SHP77 (cell line): ENCODE measurements around the gene ZNF331.

Source experiments
- DNase-seq, 2 experiments: peaks; one replicate each; lab custom pipeline; 2025; lab: John Stamatoyannopoulos, UW

The ZNF331 gene

GRCh38 chr19:53571339-53571738 is 33.4 kb downstream of the ZNF331 start:
- DNase-seq = no peak

- no peak for DNase-seq
Measured at GRCh38 chr19:53576941-53577653, 39.2 kb downstream of the ZNF331 start.

- DNase-seq = no peak
Measured at GRCh38 chr19:53577968-53578367, 40.0 kb downstream of the ZNF331 start.

- no peak for DNase-seq
Measured at GRCh38 chr19:53579518-53579917, 41.6 kb downstream of the ZNF331 start.

GRCh38 chr19:53580871-53581835 is 43.2 kb downstream of the ZNF331 start:
- no peak for DNase-seq

GRCh38 chr19:53581871-53582279 is 43.9 kb downstream of the ZNF331 start:
- DNase-seq = no peak

- no peak for DNase-seq
Measured at GRCh38 chr19:53583181-53583580, 45.2 kb downstream of the ZNF331 start.

GRCh38 chr19:53586277-53586691 is 48.3 kb downstream of the ZNF331 start:
- no peak for DNase-seq

GRCh38 chr19:53594811-53595509 is 57.0 kb downstream of the ZNF331 start:
- no peak for DNase-seq

GRCh38 chr19:53595510-53595867 is 57.5 kb downstream of the ZNF331 start:
- DNase-seq = no peak

GRCh38 chr19:53596056-53596455 is 58.1 kb downstream of the ZNF331 start:
- DNase-seq = no peak

- DNase-seq = no peak
Measured at GRCh38 chr19:53597023-53597422, 59.1 kb downstream of the ZNF331 start.

- no peak for DNase-seq
Measured at GRCh38 chr19:53598361-53598760, 60.4 kb downstream of the ZNF331 start.

- DNase-seq = no peak
Measured at GRCh38 chr19:53600217-53600616, 62.3 kb downstream of the ZNF331 start.

GRCh38 chr19:53606031-53606430 is 68.1 kb downstream of the ZNF331 start:
- no peak for DNase-seq

GRCh38 chr19:53608381-53608780 is 70.4 kb downstream of the ZNF331 start:
- no peak for DNase-seq

GRCh38 chr19:53612762-53613526 is 75.0 kb downstream of the ZNF331 start:
- no peak for DNase-seq

- no peak for DNase-seq
Measured at GRCh38 chr19:53621885-53622740, 84.2 kb downstream of the ZNF331 start.

GRCh38 chr19:53624771-53625545 is 87.0 kb downstream of the ZNF331 start:
- no peak for DNase-seq

- DNase-seq = no peak
Measured at GRCh38 chr19:53626486-53626885, 88.5 kb downstream of the ZNF331 start.
